Liver (tissue), 9 donors: ENCODE results near the gene COL12A1. TPM values are rescaled to one million over a fixed set of nuclear protein-coding genes. Genes with fewer than 3 reads are reported as not detected.

Experiments
- DNase-seq: peaks from one replicate; pipeline ENCODE4 v3.0.0-alpha.2; 2017; ENCODE audit warnings: low spot score
- H3K27ac ChIP-seq, 2 donors: one replicate each; pipeline ENCODE4 v1.7.0; 2013; ENCODE audit warnings: inconsistent platforms in 2 of 2, low read length in 2 of 2, control low read depth in 1 of 2, low read depth in 1 of 2, mild to moderate bottlenecking in 1 of 2
- H3K27me3 ChIP-seq, 4 donors: one replicate each; pipeline versions ENCODE4 v1.6.1 to v1.7.0; 2013; ENCODE audit warnings: low read length in 3 of 4, inconsistent platforms in 1 of 4, mild to moderate bottlenecking in 1 of 4, moderate library complexity in 1 of 4; ENCODE audit not compliant: control insufficient read depth in 4 of 4, insufficient read depth in 4 of 4
- H3K36me3 ChIP-seq, 4 donors: one replicate each; pipeline versions ENCODE4 v1.6.1 to v1.7.0; 2013; ENCODE audit warnings: low read length in 3 of 4, mild to moderate bottlenecking in 3 of 4, low read depth in 1 of 4, moderate library complexity in 1 of 4; ENCODE audit not compliant: control insufficient read depth in 4 of 4, insufficient read depth in 3 of 4
- H3K4me1 ChIP-seq, 4 donors: one replicate each; pipeline versions ENCODE4 v1.6.1 to v1.7.0; 2013; ENCODE audit warnings: low read length in 3 of 4, mild to moderate bottlenecking in 3 of 4, moderate library complexity in 1 of 4; ENCODE audit not compliant: control insufficient read depth in 4 of 4, insufficient read depth in 4 of 4
- H3K4me3 ChIP-seq, 3 donors: one replicate each; pipeline versions ENCODE4 v1.6.1 to v1.7.0; 2013; ENCODE audit warnings: low read length in 3 of 3, control low read depth in 1 of 3, low read depth in 1 of 3, mild to moderate bottlenecking in 1 of 3
- H3K9ac ChIP-seq, 2 donors: one replicate each; pipeline ENCODE4 v1.7.0; 2013; ENCODE audit warnings: low read length in 2 of 2, mild to moderate bottlenecking in 2 of 2, moderate library complexity in 2 of 2, control low read depth in 1 of 2, low read depth in 1 of 2
- H3K9me3 ChIP-seq, 4 donors: one replicate each; pipeline versions ENCODE4 v1.6.1 to v1.7.0; 2013; ENCODE audit warnings: low read length in 3 of 4; ENCODE audit not compliant: control insufficient read depth in 4 of 4
- ATF3 ChIP-seq: IDR thresholded peaks from 2 replicates; pipeline ENCODE4 v1.6.1; 2016; ENCODE audit warnings: antibody characterized with exemption
- EGR1 ChIP-seq, 2 donors: IDR thresholded peaks; 2 replicates each; pipeline ENCODE4 v1.6.1; 2016 to 2018; ENCODE audit warnings: antibody characterized with exemption in 2 of 2, low read depth in 2 of 2
- FOXA1 ChIP-seq: IDR thresholded peaks from 2 replicates; pipeline ENCODE4 v1.6.1; 2016; ENCODE audit warnings: antibody characterized with exemption
- FOXA2 ChIP-seq: IDR thresholded peaks from 2 replicates; pipeline ENCODE4 v1.6.1; 2016; ENCODE audit warnings: antibody characterized with exemption
- GABPA ChIP-seq, 2 donors: IDR thresholded peaks in 1 of 2; conservative IDR thresholded peaks in 1 of 2; 2 replicates each; pipeline ENCODE4 v1.6.1; 2016; ENCODE audit warnings: antibody characterized with exemption in 2 of 2, mild to moderate bottlenecking in 1 of 2, moderate library complexity in 1 of 2
- HNF4A ChIP-seq, 2 donors: conservative IDR thresholded peaks; 2 replicates each; pipeline ENCODE4 v1.6.1; 2016; ENCODE audit warnings: antibody characterized with exemption in 2 of 2, mild to moderate bottlenecking in 2 of 2
- HNF4G ChIP-seq: IDR thresholded peaks from 2 replicates; pipeline ENCODE4 v1.6.1; 2016; ENCODE audit warnings: antibody characterized with exemption
- JUND ChIP-seq, 2 donors: IDR thresholded peaks; 2 replicates each; pipeline ENCODE4 v1.6.1; 2016; ENCODE audit warnings: antibody characterized with exemption in 2 of 2
- MAX ChIP-seq: IDR thresholded peaks from 2 replicates; pipeline ENCODE4 v1.6.1; 2016; ENCODE audit warnings: antibody characterized with exemption
- NR2F2 ChIP-seq: IDR thresholded peaks from 2 replicates; pipeline ENCODE4 v1.6.1; 2016; ENCODE audit warnings: antibody characterized with exemption
- RAD21 ChIP-seq, 2 donors: IDR thresholded peaks; 2 replicates each; pipeline ENCODE4 v1.6.1; 2016; ENCODE audit warnings: antibody characterized with exemption in 2 of 2, mild to moderate bottlenecking in 2 of 2
- REST ChIP-seq: IDR thresholded peaks from 2 replicates; pipeline ENCODE4 v1.6.1; 2016; ENCODE audit warnings: antibody characterized with exemption, mild to moderate bottlenecking
- RXRA ChIP-seq, 2 donors: IDR thresholded peaks; 2 replicates each; pipeline ENCODE4 v1.6.1; 2017 to 2018; ENCODE audit warnings: antibody characterized with exemption in 2 of 2, mild to moderate bottlenecking in 1 of 2
- SP1 ChIP-seq: IDR thresholded peaks from 2 replicates; pipeline ENCODE4 v1.6.1; 2018; ENCODE audit warnings: antibody characterized with exemption, mild to moderate bottlenecking
- TAF1 ChIP-seq: conservative IDR thresholded peaks from 2 replicates; pipeline ENCODE4 v1.6.1; 2016; ENCODE audit warnings: antibody characterized with exemption, mild to moderate bottlenecking
- YY1 ChIP-seq: IDR thresholded peaks from 2 replicates; pipeline ENCODE4 v1.6.1; 2016; ENCODE audit warnings: antibody characterized with exemption, mild to moderate bottlenecking
- ZBTB33 ChIP-seq: IDR thresholded peaks from 2 replicates; pipeline ENCODE4 v1.6.1; 2016; ENCODE audit warnings: antibody characterized with exemption
- WGBS: extraction: QIAGEN DNeasy Blood & Tissue Kit; methylation state at CpG from one replicate; pipeline ENCODE4 v1.1.7; 2013; 5-methylcytosine and 5-hydroxymethylcytosine counted together
- polyA plus RNA-seq, 2 donors: library from polyadenylated mRNA; stranded (reverse) in 1 of 2; unstranded in 1 of 2; fragments of 200-250 nt in 1 of 2; fragments of >200 nt in 1 of 2; fragmentation: Nextera tagmentation in 1 of 2; extraction: Ambion mirVana in 1 of 2; gene quantifications; one replicate each; pipeline versions ENCODE4 v1.2.1 to v1.2.3, GENCODE V29; 2013 to 2015
- total RNA-seq, 2 donors: library from RNA; depleted of rRNA; stranded (reverse); fragments of >200 nt; gene quantifications; one replicate each; pipeline ENCODE4 v1.2.3, GENCODE V29; 2014
- TF ChIP-seq, protein P1 (sequence below): fragments of 150-350 bp; IDR thresholded peaks from 2 replicates; pipeline ENCODE4 v1.5.1; 2017; ENCODE audit warnings: improper control_type of control experiment, low read depth, low read length; ENCODE audit not compliant: missing input control
- donor health status: healthy.
- donor health status: healthy.
- donor health status: healthy.
- donor health status: healthy.
- donor health status: healthy.

The COL12A1 gene
- total and polyA plus RNA-seq, 4 donors = 0.15 to 5.1 (median 1.8) TPM

- Histone ChIP-seq H3K4me1 (no peaks in the 10 kb centered on the region), H3K9me3 (peaks cover 0 to 1% (median 0%) of the 10 kb centered on the region in 4 donors), H3K4me3 (no peak overlapping the region), H3K27ac (no peak overlapping the region), H3K36me3 (no peaks in the 10 kb centered on the region), H3K27me3 (peaks cover 0 to 12% (median 0%) of the 10 kb centered on the region in 4 donors), H3K9ac (no peak overlapping the region)
- 80% methylated on average over 1 of the region's 1 CpG for WGBS
- TF ChIP-seq REST (no peak), SP1 (no peak), NR2F2 (no peak), MAX (no peak), HNF4G (no peak), GABPA (IDR thresholded peaks at IDR 0.05 in 1 of 2, conservative IDR thresholded peaks at IDR 0.05 in 1 of 2) (no peak), YY1 (no peak), RAD21 (IDR thresholded peaks at IDR 0.05) (no peak), ZBTB33 (no peak), TAF1 (no peak), FOXA2 (no peak), FOXA1 (no peak), HNF4A (conservative IDR thresholded peaks at IDR 0.05) (no peak), ATF3 (no peak)
- DNase-seq = no peak
Observed at GRCh38 chr6:75149240-75149639, 56.6 kb downstream of the COL12A1 start.

DNA sequence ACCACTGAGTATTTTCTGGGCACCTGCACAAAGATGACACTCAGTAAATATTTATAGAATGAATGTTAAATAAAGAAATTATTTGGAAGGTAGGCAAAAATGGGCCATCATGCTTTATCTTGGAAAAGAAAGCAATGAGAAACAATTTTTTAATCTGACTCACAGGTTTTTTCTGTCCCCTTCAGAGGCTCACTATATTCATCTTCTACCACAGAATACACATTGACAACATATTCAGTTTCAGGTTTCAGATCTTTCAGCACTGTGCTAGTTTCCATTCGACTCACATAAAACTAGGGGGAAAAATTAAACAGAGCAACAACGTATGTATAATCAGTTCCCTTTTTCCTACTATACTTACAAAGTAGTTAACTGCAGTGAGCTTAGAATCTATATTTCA is 58.3 kb downstream of the COL12A1 start:
- H3K36me3 ChIP-seq = no peaks in the 10 kb centered on the region
- H3K27me3 ChIP-seq = peaks cover 0 to 11% (median 0%) of the 10 kb centered on the region in 4 donors
- WGBS = 66% methylated on average over 2 of the region's 2 CpGs
- no peak overlapping the region for H3K4me3 ChIP-seq
- peaks cover 0 to 1% (median 0%) of the 10 kb centered on the region in 4 donors for H3K9me3 ChIP-seq
- H3K4me1 ChIP-seq = no peaks in the 10 kb centered on the region
- H3K9ac ChIP-seq = no peak overlapping the region
- H3K27ac ChIP-seq = no peak overlapping the region
- DNase-seq = no peak
- no peak for TF ChIP-seq FOXA2
- TF ChIP-seq JUND (IDR thresholded peaks at IDR 0.05) = no peak
- no peak for TF ChIP-seq ATF3
- no peak for TF ChIP-seq TAF1
- TF ChIP-seq RXRA (IDR thresholded peaks at IDR 0.05) = no peak
- TF ChIP-seq FOXA1 = no peak
- no peak for TF ChIP-seq RAD21 (IDR thresholded peaks at IDR 0.05)
- no peak for TF ChIP-seq YY1
- no peak for TF ChIP-seq HNF4G
- TF ChIP-seq, protein P1, sequence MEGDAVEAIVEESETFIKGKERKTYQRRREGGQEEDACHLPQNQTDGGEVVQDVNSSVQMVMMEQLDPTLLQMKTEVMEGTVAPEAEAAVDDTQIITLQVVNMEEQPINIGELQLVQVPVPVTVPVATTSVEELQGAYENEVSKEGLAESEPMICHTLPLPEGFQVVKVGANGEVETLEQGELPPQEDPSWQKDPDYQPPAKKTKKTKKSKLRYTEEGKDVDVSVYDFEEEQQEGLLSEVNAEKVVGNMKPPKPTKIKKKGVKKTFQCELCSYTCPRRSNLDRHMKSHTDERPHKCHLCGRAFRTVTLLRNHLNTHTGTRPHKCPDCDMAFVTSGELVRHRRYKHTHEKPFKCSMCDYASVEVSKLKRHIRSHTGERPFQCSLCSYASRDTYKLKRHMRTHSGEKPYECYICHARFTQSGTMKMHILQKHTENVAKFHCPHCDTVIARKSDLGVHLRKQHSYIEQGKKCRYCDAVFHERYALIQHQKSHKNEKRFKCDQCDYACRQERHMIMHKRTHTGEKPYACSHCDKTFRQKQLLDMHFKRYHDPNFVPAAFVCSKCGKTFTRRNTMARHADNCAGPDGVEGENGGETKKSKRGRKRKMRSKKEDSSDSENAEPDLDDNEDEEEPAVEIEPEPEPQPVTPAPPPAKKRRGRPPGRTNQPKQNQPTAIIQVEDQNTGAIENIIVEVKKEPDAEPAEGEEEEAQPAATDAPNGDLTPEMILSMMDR = no peak
- TF ChIP-seq EGR1 (IDR thresholded peaks at IDR 0.05; ENCODE audit: low read depth in 2 of 2) = no peak
- TF ChIP-seq SP1 = no peak
- no peak for TF ChIP-seq ZBTB33
- TF ChIP-seq MAX = no peak
- TF ChIP-seq NR2F2 = no peak
- TF ChIP-seq HNF4A (conservative IDR thresholded peaks at IDR 0.05) = no peak
- TF ChIP-seq GABPA (IDR thresholded peaks at IDR 0.05 in 1 of 2, conservative IDR thresholded peaks at IDR 0.05 in 1 of 2) = no peak
